Omental fat pad (tissue), 4 donors: ENCODE results near the gene AGAP1. TPM values are rescaled to one million over a fixed set of nuclear protein-coding genes. Genes with fewer than 3 reads are reported as not detected.

Experiments used
- ATAC-seq: fragments of 150-250 bp; one replicate; pipeline ENCODE4 v1.9.1; 2016; ENCODE audit warnings: mild to moderate bottlenecking, moderate library complexity; ENCODE audit not compliant: low FRiP score
- DNase-seq: peaks from one replicate; pipeline ENCODE4 v3.0.0-alpha.2; 2019; ENCODE audit warnings: low spot score
- total RNA-seq, 4 donors: library from RNA; depleted of rRNA; stranded (reverse); fragments of >200 nt; gene quantifications; one replicate each; pipeline ENCODE4 v1.1.0, GENCODE V29; 2016
- TF ChIP-seq, protein P1 (sequence below), 3 donors: fragments of 450-650 bp; IDR thresholded peaks; one replicate each; pipeline ENCODE4 v1.5.1; 2016 to 2017; ENCODE audit warnings: antibody characterized with exemption in 3 of 3, mild to moderate bottlenecking in 3 of 3, moderate library complexity in 2 of 3

Gene AGAP1
- total RNA-seq, 4 donors from 2014 or later: 15.5 to 24.3 (median 16.2) TPM

DNA sequence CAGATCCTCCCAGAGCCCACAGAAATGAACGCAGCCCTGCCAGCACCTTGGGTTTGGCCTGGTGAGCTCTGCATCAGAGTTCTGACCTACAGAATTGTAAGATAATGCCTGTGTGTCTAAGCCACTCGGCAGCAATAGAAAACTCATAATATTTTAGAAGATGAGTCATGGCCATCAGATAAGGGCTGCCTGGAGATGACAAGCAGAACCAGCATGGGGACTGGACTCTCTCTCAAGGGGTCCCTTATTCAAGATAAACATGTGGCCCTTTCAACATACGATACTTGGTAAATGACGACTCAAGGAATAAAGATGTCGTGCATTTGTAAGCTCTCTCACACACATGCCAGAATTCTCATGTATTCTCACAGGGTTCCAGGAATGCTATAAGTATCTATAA, 8.5 kb upstream of the AGAP1 start:
- DNase-seq (no peak), ATAC-seq (no peak)
- TF ChIP-seq, protein P1, sequence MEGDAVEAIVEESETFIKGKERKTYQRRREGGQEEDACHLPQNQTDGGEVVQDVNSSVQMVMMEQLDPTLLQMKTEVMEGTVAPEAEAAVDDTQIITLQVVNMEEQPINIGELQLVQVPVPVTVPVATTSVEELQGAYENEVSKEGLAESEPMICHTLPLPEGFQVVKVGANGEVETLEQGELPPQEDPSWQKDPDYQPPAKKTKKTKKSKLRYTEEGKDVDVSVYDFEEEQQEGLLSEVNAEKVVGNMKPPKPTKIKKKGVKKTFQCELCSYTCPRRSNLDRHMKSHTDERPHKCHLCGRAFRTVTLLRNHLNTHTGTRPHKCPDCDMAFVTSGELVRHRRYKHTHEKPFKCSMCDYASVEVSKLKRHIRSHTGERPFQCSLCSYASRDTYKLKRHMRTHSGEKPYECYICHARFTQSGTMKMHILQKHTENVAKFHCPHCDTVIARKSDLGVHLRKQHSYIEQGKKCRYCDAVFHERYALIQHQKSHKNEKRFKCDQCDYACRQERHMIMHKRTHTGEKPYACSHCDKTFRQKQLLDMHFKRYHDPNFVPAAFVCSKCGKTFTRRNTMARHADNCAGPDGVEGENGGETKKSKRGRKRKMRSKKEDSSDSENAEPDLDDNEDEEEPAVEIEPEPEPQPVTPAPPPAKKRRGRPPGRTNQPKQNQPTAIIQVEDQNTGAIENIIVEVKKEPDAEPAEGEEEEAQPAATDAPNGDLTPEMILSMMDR (IDR thresholded peaks at IDR 0.05): no peak

DNA sequence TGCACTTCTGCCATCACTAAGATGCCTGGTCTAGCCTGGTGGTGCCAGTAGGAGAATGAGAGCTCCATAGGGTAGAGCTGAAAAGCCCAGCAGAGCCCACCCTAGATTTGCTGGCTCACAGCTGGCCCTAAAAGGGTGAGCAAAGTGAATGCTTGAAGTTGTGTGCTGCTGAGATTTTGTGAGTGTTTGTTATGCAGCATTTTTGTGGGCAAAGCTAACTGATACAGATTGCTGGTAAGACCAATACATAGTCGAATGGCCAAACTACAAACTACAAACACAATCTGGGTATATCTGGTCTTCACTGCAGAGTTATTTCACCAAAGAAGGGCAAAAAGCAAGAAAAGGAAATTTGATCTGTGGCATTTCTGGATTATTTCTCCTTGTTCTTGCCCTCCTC, 7.1 kb upstream of the AGAP1 start:
- ATAC-seq: no peak
- TF ChIP-seq, protein P1 (IDR thresholded peaks at IDR 0.05): no peak

DNA sequence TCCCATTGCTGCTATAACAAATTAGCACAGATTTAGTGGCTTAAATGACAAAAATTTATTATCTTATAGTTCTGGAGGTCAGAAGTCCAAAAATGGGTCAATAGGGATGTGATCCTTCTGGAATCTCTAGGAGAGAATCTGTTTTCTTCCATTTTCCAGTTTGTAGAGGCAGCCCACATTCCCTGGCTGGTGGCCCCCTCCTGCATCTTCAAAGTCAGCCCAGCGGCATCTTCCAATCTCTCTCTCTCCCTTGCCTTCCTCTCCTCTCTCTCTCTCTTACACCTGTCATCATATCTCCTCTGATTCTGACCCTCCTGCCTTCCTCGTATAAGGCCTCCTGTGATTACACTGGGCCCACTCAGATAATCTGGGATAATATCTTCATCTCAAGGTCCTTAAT, 3.9 kb upstream of the AGAP1 start:
- no peak for ATAC-seq
- DNase-seq: no peak
- TF ChIP-seq, protein P1 (IDR thresholded peaks at IDR 0.05): no peak

More for the DNA sequence above, 7.1 kb upstream of the AGAP1 start:
- no peak for DNase-seq

DNA sequence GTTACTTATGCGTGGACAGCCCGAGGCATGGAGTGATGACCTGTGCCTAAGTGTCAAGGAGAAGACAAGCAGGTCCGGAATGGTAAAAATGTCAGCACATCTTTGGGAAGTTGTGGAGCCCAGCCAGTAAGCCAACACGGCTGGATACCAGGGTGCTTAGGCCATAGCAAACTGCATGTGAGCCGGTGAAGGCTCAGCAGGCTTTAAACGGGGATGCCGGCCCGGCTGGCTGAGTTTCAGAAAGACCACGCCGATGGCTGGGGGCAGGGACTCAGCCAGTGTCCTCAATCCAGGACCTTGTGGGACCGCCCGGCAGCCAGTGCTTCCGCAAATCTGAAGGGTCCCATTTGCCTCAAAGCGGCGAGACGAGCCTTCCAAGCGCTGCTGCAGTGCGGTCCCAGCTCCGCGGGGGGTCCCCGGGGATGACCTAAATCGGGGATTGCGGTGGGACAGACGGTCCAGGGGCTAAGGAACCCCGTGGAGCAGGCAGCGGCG, 946 bp upstream of the AGAP1 start:
- ATAC-seq (no peak), DNase-seq (no peak)
- TF ChIP-seq, protein P1 (IDR thresholded peaks at IDR 0.05): no peak

DNA sequence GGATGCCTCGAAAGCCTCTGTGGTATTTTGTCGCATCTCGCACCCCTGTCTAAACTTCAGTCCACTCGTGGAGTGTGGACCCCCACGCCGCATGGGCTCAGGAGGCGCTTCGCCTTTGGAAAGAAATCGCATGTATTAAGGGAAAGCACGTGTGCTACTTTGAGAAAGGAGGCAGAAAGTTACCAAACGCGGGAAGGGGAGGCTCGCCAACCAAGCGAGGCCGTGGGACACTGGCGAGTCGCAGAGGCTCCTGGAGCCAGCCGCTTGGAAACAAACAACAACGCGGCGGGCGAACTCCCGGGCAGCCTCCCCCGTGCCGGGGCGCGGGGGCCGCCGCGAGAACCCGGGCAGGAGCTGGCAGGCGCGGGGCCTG, 455 bp upstream of the AGAP1 start:
- TF ChIP-seq, protein P1 (IDR thresholded peaks at IDR 0.05): no peak
- DNase-seq: no peak
- ATAC-seq: peak; percentile 30

DNA sequence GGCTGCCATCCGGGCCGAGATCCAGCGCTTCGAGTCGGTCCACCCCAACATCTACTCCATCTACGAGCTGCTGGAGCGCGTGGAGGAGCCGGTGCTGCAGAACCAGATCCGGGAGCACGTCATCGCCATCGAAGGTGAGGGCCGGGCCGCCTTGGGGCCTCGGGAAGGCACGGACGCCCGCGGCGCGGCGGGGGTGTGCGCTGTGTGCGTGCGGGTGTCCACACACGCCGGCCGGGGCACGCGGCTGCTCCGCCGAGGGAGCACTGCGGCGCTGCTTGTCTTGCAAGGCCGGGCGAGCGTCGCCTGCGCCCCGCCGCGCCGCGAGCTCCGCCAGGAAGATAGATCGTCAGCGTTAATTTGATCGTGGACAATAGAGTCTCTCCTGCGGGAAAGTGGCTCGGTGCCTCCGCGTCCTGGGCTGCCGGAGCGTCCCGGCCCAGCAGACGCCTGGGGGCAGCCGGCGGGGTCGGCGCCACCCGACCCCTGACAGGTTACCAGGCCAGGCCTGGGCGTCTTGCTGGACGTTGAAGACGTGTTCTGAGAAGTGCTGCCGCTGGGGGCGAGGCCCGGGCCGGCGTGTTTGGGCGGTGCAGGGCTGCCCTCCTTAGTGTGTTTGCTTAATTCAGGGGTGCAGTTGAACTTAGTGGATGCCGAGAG, 1.0 kb downstream of the AGAP1 start:
- TF ChIP-seq, protein P1 (IDR thresholded peaks at IDR 0.05): no peak
- no peak for DNase-seq
- peak; percentile 17 for ATAC-seq
